Panc1 (cell line): Measurements from ENCODE around the gene GPR160.

Source experiments
- CTCF ChIP-seq: fragments of 450-650 bp; IDR thresholded peaks from 2 replicates; pipeline ENCODE4 v1.5.1; 2017; ENCODE audit warnings: mild to moderate bottlenecking
- POLR2AphosphoS5 ChIP-seq: IDR thresholded peaks from 2 replicates; pipeline ENCODE4 v1.6.1; 2012; ENCODE audit warnings: mild to moderate bottlenecking, low read depth, low read length, moderate library complexity
- REST ChIP-seq, 2 experiments: IDR thresholded peaks; 2 replicates each; pipeline ENCODE4 v1.6.1; 2011 to 2012; ENCODE audit warnings: low read depth in 2 of 2, control low read depth in 1 of 2, low read length in 1 of 2, mild to moderate bottlenecking in 1 of 2, moderate library complexity in 1 of 2; ENCODE audit not compliant: insufficient read depth in 1 of 2
- TCF7L2 ChIP-seq: IDR thresholded peaks from 2 replicates; pipeline ENCODE4 v1.6.1; 2011; ENCODE audit warnings: mild to moderate bottlenecking, low read depth, low read length, inconsistent platforms

GRCh38 chr3:170040418-170040817, 2.6 kb downstream of the GPR160 start:
- TF ChIP-seq CTCF (no peak), POLR2AphosphoS5 (no peak), TCF7L2 (no peak), REST (IDR thresholded peaks at IDR 0.05; ENCODE audit: insufficient read depth in 1 of 2, low read depth in 2 of 2, low read length in 1 of 2) (no peak)
